ENCODE results near the gene ELMO1.

Gene ELMO1

DNA sequence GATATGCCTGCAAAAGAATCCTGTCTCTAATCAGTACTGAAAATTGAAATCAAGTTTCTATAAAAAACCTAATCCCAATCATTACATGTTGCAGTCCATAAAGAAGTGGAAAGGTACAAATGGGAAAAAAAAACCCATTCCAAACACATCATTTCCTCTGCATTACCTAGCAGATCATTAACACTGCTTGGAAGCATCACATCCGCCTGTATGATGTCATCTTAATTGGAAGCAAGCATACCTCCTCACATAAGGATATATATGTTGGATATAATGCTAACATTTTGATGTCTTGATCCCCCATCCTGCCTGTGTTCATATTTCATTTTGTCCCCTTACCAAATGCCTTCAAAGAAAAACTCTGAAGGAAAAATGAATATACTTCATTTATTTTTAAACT lies 483.0 kb downstream of the ELMO1 start:
- no peak for DNase-seq (ENCODE audit: low read depth in 1 of 2, low spot score in 1 of 2)

DNA sequence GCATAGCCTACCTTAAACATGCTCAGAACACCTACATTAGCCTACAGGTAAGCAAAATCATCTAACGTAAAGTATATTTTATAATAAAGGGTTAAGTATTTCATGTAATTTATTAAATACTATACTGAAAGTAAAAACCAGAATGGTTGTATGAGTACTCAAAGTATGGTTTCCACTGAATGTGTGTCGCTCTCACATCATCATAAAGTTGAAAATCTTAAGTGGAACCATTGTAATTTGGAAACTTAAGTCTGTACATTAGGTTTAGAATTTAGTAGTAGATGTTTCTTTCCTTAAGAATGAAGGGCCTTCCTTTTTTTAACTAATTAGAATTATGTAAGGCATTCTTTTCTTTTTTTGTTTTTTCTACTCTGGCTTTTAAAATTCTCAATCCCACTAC lies 484.4 kb downstream of the ELMO1 start:
- no peak for DNase-seq (ENCODE audit: low read depth in 1 of 2, low spot score in 1 of 2)

DNA sequence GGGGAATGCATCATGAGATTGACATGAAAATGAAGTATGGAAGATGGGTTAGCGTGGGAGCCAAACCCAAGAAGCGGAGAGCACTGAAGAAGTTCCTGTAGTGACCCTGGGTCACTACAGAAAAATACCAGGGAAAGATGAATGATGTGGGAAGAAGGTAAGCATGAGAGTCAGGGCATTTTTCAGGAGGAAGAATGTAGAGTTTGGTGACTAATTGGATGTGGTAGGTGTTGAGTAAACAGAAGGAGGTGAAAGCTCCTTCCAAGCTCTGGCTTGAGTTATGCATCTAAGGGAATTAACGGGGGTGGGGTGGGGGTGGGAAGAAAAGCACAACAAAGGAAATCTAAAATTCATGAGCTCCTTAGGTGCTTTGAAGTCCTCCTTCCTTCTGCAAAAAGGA lies 486.3 kb downstream of the ELMO1 start:
- no peak for DNase-seq (ENCODE audit: low read depth in 1 of 2, low spot score in 1 of 2)

DNA sequence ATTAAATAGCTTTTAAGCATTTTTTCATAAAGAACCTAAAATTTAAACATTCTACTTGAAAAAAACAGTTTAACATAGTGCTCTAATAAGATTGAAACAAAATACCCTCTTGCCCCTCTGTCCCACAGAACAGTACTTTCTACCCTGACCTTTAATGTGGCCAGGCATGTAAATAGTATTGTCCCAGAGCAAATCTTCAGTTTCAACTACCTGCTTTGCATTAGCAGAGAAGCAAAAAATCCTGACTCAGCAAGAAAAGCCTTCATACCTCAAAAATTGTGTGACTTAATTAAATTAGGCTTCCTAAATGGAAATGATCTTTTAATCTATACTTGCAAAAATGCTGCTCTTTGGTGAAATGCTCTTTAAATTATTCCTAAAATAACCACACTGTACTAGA lies 487.0 kb downstream of the ELMO1 start:
- DNase-seq (ENCODE audit: low read depth in 1 of 2, low spot score in 1 of 2), result no peak

DNA sequence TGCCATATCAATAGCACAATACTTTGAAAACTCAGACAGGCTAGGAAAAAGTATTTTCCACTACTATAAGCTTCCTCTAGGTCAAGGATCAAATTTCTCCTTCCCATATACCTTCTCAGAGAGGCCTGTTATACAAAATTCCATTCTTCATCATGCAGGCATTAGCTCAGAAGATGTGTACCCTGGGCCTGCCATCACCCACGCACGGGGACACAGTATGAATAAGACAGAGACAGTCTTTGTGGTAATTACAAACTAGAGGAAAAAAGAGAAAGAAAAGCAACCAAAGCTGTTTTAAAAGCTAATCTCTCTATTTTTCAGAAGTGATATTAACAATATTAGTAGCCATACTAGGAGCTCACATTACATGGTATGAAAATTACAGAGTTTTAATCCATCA lies 487.6 kb downstream of the ELMO1 start:
- DNase-seq (ENCODE audit: low read depth in 1 of 2, low spot score in 1 of 2), result no peak

DNA sequence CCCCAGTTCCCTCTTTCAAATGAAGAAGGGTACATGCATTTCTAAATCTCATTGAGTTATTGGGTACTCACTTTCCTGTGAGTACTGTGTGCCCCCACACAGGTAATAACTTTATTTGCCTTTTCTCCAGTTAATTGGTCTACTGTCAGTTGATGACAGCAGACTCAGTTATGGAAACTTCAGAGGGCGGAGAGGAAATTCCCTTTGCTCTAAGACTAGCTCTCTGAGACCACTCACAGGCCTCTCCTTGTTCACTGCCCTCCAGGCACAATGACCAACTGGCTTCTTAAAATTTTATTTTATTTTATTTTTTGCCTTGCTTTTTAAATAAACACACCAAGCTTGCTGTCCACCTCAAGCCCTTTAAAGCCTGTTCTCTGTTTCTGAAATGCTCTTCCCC lies 488.6 kb downstream of the ELMO1 start:
- no peak for DNase-seq (ENCODE audit: low read depth in 1 of 2, low spot score in 1 of 2)

DNA sequence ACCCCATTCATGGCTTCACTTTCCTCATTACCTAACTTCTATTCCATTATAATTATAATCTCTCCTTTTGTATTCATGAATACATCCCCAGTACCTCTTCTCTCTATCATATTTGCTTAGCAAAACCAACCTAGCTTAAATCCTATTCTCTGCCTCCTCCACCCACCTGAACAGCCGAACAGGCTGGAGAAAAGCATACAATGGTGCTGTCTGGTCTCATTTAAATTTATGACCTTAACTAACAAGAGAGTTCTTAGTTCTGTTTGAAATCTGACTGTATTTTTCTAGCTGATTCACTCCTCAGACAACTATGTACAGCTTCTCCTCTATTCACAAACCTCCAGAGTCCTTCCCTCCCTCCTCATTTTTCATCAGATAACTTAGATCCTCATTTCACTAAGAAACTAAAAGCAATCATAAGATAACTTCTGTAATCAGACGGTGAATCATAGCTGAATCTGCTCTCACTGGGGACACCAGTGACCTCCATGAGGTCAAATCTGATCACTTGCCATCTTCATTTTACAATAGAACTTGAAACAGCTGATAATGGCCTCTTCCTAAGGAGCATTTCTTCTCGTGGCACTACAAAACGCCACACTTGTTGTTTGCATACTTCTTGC lies 490.4 kb downstream of the ELMO1 start:
- DNase-seq (ENCODE audit: low read depth in 1 of 2, low spot score in 1 of 2), result no peak

DNA sequence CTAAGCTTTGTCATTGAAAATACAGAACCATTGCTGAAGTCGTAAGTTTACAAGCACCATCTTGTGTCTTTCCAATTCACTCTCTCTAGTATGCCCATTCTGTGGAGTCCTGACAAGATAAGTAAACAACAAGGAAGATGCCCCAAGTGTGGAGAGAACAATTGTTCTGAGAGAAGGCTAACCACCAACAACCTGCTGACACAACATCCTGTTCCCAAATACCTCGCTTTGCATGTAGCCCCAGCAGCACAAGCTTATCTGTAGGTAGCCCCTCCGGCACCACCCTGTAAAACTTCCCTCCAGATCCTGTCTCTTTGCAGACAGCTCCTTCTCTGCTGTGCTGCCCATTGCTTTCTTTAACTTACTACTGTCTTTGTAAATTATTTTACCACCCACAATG lies 491.0 kb downstream of the ELMO1 start:
- no peak for DNase-seq (ENCODE audit: low read depth in 1 of 2, low spot score in 1 of 2)

DNA sequence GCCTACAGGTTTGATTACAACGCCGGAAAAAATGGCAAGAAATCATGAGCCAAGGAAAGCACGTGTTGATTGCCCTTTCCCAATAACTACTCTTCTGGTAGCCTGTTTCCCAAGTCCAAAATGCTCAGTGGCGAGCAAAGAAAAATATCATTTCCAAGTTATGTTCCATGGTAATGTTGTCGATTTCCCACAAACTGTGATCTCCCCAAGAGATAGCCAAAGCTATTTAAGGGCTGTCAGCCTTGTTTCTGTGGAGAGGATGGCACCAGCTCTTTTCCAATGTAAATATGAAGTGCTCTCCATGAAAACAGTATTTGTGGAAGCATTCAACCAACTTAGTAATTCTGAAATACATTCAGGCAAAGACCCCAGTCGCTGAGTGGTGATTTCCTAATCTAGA lies 491.9 kb downstream of the ELMO1 start:
- DNase-seq (ENCODE audit: low read depth in 1 of 2, low spot score in 1 of 2), result no peak

DNA sequence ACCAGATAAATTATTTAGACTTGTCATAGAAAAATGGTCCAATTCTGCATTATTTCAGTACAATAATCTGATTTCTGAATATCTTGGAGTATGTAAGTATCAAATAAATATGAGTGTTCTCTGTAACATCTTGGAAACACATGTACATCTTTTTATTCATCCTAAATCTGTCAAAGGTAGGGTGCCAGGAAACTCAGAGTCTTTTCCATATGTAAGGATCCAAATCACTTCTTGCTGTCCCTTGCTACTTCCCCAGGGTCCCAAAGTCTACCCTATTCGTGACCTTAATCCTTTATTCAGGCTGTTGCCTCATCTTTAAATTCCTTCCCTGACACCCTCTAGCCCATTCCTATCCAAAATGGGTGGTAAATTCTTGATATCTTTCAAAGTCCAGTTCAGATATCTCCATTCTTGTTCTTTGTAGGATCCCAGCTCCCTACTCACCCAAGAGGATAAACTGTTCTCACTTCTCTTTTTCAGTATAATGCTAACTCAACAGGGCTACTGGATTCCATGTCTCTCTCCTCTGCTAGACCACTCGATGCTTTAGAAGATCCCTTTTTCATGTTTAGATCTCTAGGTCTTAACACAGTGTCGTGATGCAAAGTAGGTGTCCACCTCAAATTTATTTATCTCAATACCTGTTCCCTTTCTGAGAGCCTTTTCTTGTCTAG lies 493.1 kb downstream of the ELMO1 start:
- DNase-seq (ENCODE audit: low read depth in 1 of 2, low spot score in 1 of 2), result no peak

DNA sequence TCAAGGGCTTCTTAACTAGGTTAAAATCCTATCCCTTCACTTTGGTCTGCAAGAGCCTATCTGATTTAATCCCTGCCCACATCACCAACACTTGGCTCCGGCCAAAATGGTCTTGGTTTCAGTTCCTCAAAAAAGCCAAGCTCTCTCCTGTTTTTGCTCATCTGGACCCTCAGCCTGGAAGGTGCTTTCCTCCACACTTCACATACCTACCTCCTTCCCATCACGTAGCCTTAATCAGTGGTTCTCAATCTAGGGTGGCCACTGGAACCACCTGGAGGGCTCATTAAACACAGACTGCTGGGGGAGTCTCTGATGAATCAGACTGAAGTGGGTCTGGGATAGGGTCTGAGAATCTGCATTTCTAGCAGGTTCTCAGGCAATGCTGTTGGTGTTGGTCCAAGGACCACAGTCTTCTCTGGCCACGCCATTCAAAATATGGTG lies 497.4 kb downstream of the ELMO1 start:
- DNase-seq (ENCODE audit: low read depth in 1 of 2, low spot score in 1 of 2), result no peak

DNA sequence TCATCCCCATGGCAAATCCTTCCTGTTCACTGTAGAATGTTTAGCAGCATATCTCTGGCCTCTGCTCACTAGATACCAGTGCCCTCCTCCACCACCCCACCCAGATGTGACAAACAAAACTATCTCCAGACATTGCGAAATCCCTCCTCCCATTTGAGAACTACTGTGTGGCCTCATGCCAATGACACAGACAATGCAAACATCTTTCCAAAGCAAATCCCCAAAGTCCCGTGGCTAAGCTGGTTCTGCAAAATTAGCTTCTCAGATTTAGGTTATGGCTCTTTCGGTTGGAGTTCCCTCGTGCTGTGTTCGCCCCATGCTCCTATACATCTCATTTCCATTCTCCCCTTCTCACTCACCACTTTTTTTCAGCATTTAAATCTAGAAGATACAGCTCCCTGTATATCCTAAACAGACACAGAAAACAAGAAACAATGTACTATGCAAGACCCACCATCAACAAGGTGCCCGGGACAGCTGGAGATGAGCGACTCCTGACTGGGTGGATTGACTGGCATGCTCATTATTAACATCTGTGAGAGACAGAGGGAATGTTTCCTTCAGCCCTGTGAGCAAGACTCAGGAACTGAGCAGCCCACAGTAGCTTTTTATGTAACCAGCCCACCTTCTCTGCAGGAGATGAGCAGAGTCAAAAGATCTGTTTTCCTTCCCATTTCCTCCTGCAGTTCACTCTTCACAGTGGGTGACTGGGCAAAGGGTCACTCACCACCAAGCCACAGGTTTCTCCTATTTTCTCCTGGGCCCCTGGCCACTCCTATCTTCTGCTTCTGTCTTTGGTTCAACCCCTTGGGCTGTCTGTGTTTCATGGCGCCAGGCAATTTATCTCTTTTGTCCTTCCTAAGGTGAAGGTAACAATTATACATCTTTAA lies 498.7 kb downstream of the ELMO1 start:
- DNase-seq (ENCODE audit: low read depth in 1 of 2, low spot score in 1 of 2), result no peak

DNA sequence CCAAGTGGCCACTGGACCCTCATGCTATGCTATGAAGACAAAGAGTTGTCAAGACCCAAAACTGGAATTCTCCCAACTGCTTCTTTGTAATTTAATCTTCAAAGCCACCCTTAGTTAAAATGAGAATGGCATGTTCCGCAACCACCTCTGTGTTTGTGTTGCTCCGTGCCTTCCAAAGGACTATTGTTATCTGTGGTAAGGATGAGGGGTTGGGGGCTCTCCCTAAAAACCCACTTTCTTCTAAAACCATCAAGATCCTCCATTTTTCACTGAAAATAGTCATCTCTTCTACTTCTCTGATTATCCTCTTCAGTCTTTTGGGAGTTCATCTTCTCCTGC lies 502.3 kb downstream of the ELMO1 start:
- DNase-seq (ENCODE audit: low read depth in 1 of 2, low spot score in 1 of 2), result no peak

DNA sequence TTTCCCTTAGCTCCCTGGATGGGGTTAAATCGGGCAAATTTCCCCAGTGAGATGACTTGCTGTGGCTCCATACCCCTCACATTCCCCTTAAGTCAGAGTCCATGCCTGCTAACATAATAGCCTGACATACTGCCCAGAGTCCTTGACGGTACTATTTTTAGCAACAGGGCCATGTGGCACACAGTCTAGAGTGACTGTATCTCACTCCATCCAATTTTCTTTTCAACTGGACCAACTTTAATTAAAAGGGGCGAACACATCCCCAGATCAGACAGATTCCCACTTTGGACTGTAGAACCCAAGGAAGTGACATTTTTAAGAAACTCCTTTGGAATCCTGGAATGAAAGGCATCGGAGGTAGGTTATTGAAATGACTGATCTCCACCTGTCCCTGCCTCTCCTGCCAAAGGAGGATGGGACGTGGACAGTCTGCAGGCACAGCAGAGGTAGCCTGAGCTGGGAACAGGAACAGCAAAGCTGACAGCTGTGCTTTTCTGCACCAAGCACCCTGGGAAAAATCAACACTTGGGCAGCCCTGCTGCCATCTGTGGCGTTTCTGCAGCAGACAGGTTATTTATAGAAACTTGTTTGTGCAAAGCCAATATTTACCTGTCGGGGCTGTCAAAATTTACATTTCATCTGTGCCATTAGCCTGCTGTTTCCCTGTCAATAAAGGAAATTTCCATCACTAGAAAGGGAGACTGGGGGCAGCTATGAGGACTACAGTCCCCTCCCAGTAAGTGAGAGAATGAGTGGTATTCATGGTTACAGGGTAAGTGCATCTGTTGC lies 502.9 kb downstream of the ELMO1 start:
- DNase-seq (ENCODE audit: low read depth in 1 of 2, low spot score in 1 of 2), result no peak

DNA sequence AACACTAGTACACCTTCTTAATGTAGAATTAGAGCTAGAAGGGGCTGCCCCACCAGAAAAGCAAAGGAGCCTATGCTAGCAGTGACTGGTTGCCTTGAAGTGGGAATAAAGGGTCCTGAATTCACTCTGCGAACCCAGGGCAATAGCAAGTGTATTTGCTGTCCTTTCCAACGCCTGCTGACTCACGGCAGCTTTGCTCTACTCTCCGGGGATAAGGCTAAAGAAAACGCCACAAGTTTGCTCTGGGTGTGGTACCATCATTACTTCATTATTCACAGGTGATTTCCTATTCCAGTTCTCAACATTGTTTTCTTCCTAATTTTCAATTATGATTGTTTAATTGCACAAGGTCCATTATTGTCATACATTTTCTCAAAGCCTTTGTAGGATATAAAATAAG lies 503.8 kb downstream of the ELMO1 start:
- DNase-seq (ENCODE audit: low read depth in 1 of 2, low spot score in 1 of 2), result no peak

DNA sequence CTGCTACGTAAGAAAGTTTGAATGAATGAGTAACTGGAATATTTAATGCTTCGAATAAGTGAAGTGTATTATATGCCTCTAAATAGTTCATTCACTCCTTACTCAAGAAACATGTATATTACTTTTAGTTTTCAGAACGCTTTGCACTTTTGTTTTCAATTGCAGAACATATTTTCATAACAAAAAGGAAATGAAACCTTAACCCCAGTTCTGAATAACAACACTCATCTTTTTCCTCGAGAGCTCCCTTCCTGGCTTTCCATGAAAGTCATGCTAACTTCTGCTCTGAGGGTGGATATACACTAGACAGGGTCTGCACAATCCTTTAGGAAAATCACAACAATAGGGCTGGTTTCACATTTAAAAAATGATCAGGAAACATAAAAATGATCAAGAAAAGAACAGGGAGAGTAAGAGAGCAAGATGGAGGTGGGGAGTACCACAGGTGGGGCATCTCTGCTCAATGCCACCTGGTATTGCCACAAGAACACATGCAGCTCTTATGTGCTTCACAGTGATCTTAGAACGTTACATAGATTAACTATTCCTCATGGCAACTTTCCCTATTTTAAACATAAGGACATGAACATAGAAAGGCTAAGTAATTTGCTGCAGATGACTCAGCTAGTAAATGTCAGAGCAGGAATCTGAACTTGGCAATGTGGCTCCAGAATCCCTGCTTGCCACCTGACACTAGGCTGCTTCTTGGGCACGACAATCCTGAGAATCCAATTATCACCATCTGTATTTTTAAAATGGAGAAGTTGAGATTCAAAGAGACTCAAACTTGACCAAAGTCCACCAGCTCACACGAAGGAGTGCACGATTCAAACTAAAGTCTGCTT lies 504.9 kb downstream of the ELMO1 start:
- DNase-seq (ENCODE audit: low read depth in 1 of 2, low spot score in 1 of 2), result no peak

DNA sequence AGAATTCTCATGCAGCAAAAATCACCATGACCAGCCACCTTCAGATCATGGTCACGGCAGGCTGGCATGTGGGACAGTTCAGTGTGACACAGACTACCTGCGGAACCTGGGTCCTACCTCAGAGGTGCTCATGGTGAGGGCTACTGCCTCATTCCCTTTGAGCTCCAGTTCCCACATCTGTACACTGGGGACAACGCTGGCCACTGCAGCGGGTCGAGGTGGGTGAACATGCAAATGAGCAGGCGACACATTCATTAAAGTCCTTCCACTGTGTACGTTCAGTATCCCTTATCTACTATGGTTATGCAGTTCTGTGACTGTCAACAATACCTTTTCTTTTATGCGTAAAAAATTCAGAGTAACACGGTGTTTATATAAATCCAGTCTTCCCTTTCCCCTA lies 505.7 kb downstream of the ELMO1 start:
- DNase-seq (ENCODE audit: low read depth in 1 of 2, low spot score in 1 of 2), result no peak

DNA sequence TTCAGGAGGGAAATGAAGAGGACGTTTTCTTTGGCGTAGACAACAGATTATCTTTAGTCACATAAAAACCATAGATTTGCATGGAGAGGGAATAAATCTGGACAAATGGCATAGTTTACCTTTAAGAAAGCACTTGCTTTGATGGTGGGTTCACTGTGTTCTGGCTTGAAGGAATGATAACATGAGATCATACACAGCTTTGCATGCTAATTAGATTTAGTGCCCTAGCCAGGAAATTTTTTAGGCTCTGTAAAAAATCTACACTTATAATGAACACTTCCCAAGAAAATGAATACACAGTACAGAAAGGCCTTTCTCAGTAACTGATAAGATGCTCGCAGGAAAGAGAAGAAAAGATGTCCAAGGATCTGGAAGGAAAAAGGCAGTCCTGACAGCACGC lies 506.1 kb downstream of the ELMO1 start:
- DNase-seq (ENCODE audit: low read depth in 1 of 2, low spot score in 1 of 2), result no peak

DNA sequence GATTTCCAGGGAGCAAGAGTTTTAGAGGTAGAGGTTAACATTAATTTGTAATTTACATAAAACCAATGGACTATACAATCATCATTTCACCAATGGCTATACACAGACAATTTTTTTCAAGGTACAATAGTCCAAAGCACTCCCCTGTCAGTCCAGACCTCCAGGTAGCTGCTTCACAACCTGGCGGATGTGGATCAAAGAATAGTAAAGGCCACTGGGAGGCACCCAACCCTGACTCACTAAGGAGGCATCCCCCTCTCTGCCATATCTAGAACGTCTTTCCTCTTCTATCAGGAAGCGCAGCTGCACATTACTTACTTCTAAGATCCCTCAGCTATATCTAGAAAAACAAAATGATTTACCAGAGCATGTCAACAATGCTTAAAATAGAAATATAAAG lies 506.6 kb downstream of the ELMO1 start:
- DNase-seq (ENCODE audit: low read depth in 1 of 2, low spot score in 1 of 2), result no peak

DNA sequence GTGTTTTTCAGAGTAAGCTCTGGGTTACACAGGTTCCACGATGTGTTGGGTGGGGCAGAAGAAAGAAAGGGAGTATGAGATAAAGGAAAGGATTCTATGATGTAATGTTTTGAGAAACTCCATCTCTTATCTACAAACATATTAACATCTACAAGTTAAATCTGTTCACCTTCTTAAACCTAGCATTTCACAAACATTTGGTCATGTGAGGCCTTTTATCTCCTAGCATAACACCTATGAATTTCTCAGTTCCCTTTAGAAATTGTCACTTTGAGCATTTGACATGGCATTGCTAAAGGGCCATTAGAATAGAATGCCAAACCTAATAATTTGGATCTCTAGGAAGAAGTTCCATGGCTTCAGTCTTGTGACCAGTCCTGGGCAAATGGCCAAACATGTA lies 507.3 kb downstream of the ELMO1 start:
- DNase-seq (ENCODE audit: low read depth in 1 of 2, low spot score in 1 of 2), result no peak

DNA sequence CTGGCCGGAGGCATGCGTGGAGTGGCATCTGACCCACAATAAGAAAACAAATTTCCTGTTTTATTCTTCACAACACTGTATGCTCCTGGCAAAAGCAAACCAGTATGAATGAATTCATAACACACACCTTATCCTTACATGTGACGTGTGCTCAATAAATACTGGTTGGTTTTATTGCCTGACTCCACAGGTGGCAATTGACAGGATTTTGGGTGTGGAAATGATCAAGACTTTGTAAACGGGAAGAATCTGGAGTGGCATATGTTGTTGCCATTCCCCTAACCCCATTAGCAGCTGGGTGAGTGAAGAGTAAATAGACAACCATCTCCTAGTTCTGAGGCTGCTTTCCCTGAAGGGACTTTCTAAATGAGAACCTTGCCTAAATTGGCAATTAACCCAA lies 508.8 kb downstream of the ELMO1 start:
- no peak for DNase-seq (ENCODE audit: low read depth in 1 of 2, low spot score in 1 of 2)
